Measurements from ENCODE around the gene LRP1B.

DNA sequence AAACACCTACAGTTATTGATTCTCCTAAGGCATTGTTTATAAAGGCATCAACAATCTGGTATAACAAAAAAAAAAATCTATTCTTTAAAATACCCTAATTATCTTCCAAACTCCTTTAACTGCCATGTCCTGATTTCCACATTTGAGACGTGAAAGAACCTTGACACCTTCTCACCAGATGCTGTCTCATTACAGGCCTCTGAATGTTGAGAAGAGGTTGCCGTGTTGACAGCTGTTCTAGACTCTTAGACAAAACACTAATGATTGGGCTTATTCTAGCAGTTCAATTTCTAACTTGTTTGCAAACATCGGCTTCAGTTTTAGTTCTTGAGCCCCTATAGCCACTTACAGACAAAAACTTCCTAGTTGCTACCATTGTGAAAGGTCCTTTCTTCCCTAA, 988.8 kb downstream of the LRP1B start:
- no peak for TF ChIP-seq ZFX (IDR thresholded peaks at IDR 0.05; ENCODE audit: borderline replicate concordance)
- TF ChIP-seq, protein P1, sequence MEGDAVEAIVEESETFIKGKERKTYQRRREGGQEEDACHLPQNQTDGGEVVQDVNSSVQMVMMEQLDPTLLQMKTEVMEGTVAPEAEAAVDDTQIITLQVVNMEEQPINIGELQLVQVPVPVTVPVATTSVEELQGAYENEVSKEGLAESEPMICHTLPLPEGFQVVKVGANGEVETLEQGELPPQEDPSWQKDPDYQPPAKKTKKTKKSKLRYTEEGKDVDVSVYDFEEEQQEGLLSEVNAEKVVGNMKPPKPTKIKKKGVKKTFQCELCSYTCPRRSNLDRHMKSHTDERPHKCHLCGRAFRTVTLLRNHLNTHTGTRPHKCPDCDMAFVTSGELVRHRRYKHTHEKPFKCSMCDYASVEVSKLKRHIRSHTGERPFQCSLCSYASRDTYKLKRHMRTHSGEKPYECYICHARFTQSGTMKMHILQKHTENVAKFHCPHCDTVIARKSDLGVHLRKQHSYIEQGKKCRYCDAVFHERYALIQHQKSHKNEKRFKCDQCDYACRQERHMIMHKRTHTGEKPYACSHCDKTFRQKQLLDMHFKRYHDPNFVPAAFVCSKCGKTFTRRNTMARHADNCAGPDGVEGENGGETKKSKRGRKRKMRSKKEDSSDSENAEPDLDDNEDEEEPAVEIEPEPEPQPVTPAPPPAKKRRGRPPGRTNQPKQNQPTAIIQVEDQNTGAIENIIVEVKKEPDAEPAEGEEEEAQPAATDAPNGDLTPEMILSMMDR (IDR thresholded peaks at IDR 0.05), result no peak
